Left lung (tissue), 10 donors: Measurements from ENCODE around the gene STAG3. TPM values are rescaled to one million over a fixed set of nuclear protein-coding genes. Genes with fewer than 3 reads are reported as not detected.
"Not testable (repeated sequence)": the region's sequence is repeated elsewhere in the genome, so short reads cannot be mapped to it uniquely, and the experiment has no call there.

Experiments
- ATAC-seq: fragments of 200-7000 bp; cut with Tn5 transposase; one replicate; pipeline ENCODE4 v1.9.1; 2020; ENCODE audit warnings: moderate library complexity
- DNase-seq, 4 donors: peaks; one replicate each; pipeline ENCODE4 v3.0.0-alpha.2; 2013 to 2020
- H3K27ac ChIP-seq, 2 donors: fragments of 200-600 bp; sonication (generic) in 1 of 2; one replicate each; pipeline versions ENCODE4 v1.5.0 to v1.8.0; 2020 to 2021
- H3K27me3 ChIP-seq, 2 donors: fragments of 200-600 bp; sonication (generic) in 1 of 2; one replicate each; pipeline versions ENCODE4 v1.5.0 to v1.8.0; 2020 to 2021
- H3K36me3 ChIP-seq, 2 donors: fragments of 200-600 bp; sonication (generic) in 1 of 2; one replicate each; pipeline versions ENCODE4 v1.5.0 to v1.8.0; 2020 to 2021
- H3K4me1 ChIP-seq, 2 donors: fragments of 200-600 bp; one replicate each; pipeline ENCODE4 v1.8.0; 2021
- H3K4me3 ChIP-seq, 2 donors: fragments of 200-600 bp; sonication (generic) in 1 of 2; one replicate each; pipeline versions ENCODE4 v1.5.0 to v1.8.0; 2020 to 2021; ENCODE audit warnings: mild to moderate bottlenecking in 1 of 2
- H3K9me3 ChIP-seq, 2 donors: fragments of 200-600 bp; sonication (generic) in 1 of 2; one replicate each; pipeline versions ENCODE4 v1.5.0 to v1.8.0; 2020 to 2021
- CTCF ChIP-seq, 2 donors: fragments of 200-600 bp; sonication (generic) in 1 of 2; IDR thresholded peaks; one replicate each; pipeline versions ENCODE4 v1.5.0 to v1.8.0; 2021; ENCODE audit warnings: antibody characterized with exemption in 2 of 2
- intact Hi-C, 2 donors: fragments of 100-400 bp; cut with DNase I; formaldehyde crosslinking; loops; one replicate each; pipeline versions ENCODE4 v1.11.2 to v1.14.2; 2022
- polyA plus RNA-seq, 6 donors: library from polyadenylated mRNA; unstranded; fragments of 120-200 nt; gene quantifications; one replicate each; pipeline ENCODE4 v1.2.1, GENCODE V29; 2013; ENCODE audit not compliant: insufficient read length in 6 of 6
- total RNA-seq, 2 donors: library from RNA; stranded (reverse); fragmentation: NEBNext Ultra II Directional; extraction: Animal tissue kit (Norgen Biotek cat#: 25700); gene quantifications; one replicate each; pipeline ENCODE4 v1.2.1, GENCODE V29; 2021
- donor health status: DM: no; HTN: yes; CAD: no.
- donor health status: DM: no; HTN: no; CAD: no.

Gene STAG3
- total and polyA plus RNA-seq, 8 donors = 0.96 to 27.3 (median 22.4) TPM

- no peak overlapping the region for H3K4me3 ChIP-seq
- ATAC-seq (no peak), DNase-seq (no peak)
- no peaks in the 10 kb centered on the region for H3K9me3 ChIP-seq
- no peaks in the 10 kb centered on the region for H3K36me3 ChIP-seq
- H3K27me3 ChIP-seq = no peaks in the 10 kb centered on the region
- intact Hi-C loops = no loop called here
- TF ChIP-seq CTCF (IDR thresholded peaks at IDR 0.05) = no peak
- H3K4me1 ChIP-seq = no peaks in the 10 kb centered on the region
- H3K27ac ChIP-seq = no peak overlapping the region
Observed at GRCh38 chr7:100213672-100214071, 36.0 kb downstream of the STAG3 start.

DNA sequence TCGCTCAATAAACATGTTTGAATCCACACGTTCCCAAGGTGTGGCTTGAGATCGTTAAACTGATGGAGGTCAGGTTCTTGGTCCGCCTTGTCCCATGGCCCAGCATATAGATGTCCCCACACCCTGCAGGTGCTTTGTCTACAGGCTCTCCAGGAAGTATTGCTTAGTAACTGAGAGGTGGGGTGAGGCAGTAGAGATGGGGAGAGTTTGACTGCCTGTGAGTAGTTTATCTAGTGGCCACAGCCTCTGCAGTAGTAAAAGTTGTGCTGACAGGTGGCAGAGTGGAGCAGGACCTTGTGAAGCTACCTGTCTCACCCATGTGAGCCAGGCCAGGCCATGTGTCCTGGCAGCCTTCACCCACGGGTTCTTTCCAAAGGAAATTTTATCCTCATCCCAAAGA is 36.6 kb downstream of the STAG3 start:
- H3K4me1 ChIP-seq, H3K9me3 ChIP-seq, DNase-seq, H3K36me3 ChIP-seq, H3K4me3 ChIP-seq, H3K27ac ChIP-seq, intact Hi-C loops, ATAC-seq, H3K27me3 ChIP-seq: not testable (repeated sequence)

DNA sequence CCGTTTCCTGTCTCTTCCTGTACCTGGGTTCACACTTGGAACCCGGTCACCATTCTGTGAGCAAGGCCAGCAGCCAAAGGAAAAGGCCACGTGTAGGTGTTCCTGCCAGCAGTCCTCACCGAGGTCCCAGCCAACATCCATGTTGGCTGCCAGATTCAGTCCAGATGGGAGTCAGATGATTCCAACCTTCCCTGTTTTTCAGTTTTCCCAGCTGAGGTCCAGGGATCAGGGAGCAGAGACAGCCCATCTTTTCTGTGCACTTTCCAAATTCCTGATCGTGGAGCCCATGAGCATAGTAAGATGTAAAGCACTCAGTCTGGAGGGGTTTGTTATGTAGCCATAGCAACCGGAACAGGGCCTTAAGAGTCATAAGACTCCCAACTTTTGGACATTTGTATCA is 38.2 kb downstream of the STAG3 start:
- Histone ChIP-seq H3K9me3 (no peaks in the 10 kb centered on the region), H3K4me1 (no peaks in the 10 kb centered on the region), H3K27me3 (no peaks in the 10 kb centered on the region), H3K4me3 (no peak overlapping the region), H3K36me3 (peaks cover 0 to under 1% of the 10 kb centered on the region in 2 donors), H3K27ac (no peak overlapping the region)
- intact Hi-C loops = no loop called here
- DNase-seq (peak in 2 of 4 donors; percentile 6 to 28), ATAC-seq (no peak)
- no peak for TF ChIP-seq CTCF (IDR thresholded peaks at IDR 0.05)

DNA sequence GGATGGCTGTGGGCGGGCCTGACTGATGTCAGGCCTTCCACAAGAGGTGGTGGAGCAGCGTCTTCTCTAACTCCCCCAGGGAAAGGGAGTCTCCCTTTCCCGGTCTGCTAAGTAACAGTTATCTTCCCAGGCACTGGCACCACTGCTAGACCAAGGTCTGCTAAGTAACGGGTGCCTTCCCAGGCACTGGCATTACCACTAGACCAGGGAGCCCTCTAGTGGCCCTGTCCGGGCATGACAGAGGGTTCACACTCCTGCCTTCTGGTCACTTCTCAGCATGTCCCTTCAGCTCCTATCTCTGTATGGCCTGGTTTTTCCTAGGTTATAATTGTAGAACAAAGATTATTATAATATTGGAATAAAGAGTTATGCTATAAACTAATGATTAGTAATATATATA is 40.2 kb downstream of the STAG3 start:
- intact Hi-C loops, H3K4me1 ChIP-seq, H3K4me3 ChIP-seq, H3K9me3 ChIP-seq, H3K27ac ChIP-seq, H3K27me3 ChIP-seq: not testable (repeated sequence)
- TF ChIP-seq CTCF (IDR thresholded peaks at IDR 0.05) = peak; percentile 31 to 53
- DNase-seq (peak in 3 of 4 donors; percentile 47 to 94 (median 85)), ATAC-seq (peak; percentile 62)
- H3K36me3 ChIP-seq = peaks cover 0 to 14% of the 10 kb centered on the region in 2 donors

DNA sequence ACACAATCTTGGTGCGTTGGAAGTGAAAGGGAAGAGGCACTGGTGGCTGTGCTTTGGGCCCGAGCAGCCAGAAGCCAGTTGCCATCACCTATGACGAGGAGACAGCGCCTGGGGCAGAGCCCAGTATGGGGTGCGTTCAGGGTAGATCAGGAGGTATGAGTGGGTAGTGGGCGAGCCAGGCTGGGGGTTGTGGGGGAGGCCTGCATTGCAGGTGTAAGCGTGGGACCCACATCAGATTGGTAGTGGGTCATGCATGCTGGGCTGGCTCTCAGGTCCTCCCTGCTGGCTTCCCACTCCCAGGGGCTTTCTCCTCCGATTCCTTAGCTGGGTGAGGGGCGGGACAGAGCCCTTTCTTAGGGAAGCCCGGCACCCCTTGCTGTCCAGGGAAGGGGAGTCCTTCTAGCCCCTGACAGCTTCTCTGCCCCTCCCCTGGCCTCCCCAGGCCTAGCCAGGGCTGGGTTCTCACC is 41.6 kb downstream of the STAG3 start:
- Histone ChIP-seq H3K9me3 (no peaks in the 10 kb centered on the region), H3K27me3 (no peaks in the 10 kb centered on the region), H3K4me3 (no peak overlapping the region), H3K4me1 (no peaks in the 10 kb centered on the region), H3K36me3 (peaks cover 0 to 14% of the 10 kb centered on the region in 2 donors), H3K27ac (peak overlapping the region in 1 of 2 donors; percentile 41)
- ATAC-seq (no peak), DNase-seq (peak in 1 of 4 donors; percentile 62)
- no peak for TF ChIP-seq CTCF (IDR thresholded peaks at IDR 0.05)
- intact Hi-C loops = no loop called here

GRCh38 chr7:100219801-100220585 is 42.3 kb downstream of the STAG3 start, which contains the start of gene PVRIG:
Gene PVRIG (plus strand): TSS chr7:100219949. CDS start chr7:100219971, 22 bp downstream.
- H3K4me1 ChIP-seq, H3K9me3 ChIP-seq, H3K27me3 ChIP-seq, ATAC-seq: not testable (repeated sequence)
- H3K27ac ChIP-seq = peak within 1 kb of the TSS in 1 of 2 donors; percentile 41
- peaks cover 0 to 14% of the 10 kb centered on the region in 2 donors for H3K36me3 ChIP-seq
- DNase-seq = peak in 1 of 4 donors; percentile 62
- intact Hi-C loops = loop anchor here in 1 of 2 donors (5.0 kb wide), 1 partner anchor 83 kb away; no protein-coding TSS in a partner anchor
- peak within 1 kb of the TSS in 1 of 2 donors; percentile 28 for H3K4me3 ChIP-seq
